Measurements from ENCODE around the gene JOSD2.

The JOSD2 gene

GRCh38 chr19:50459638-50460037 is 51.4 kb downstream of the JOSD2 start:
- H3K4me3 ChIP-seq (ENCODE audit: control insufficient read depth, low read depth, low read length) = no peak overlapping the region
- DNase-seq (ENCODE audit: low read depth) = no peak
- no peak for TF ChIP-seq CTCF (conservative IDR thresholded peaks at IDR 0.05; ENCODE audit: control insufficient read depth, insufficient read depth, low read depth, low read length)

- DNase-seq (ENCODE audit: low read depth) = no peak
- no peak overlapping the region for H3K4me3 ChIP-seq (ENCODE audit: control insufficient read depth, low read depth, low read length)
- TF ChIP-seq CTCF (conservative IDR thresholded peaks at IDR 0.05; ENCODE audit: control insufficient read depth, insufficient read depth, low read depth, low read length) = no peak
Measured at GRCh38 chr19:50459067-50459456, 51.9 kb downstream of the JOSD2 start.

GRCh38 chr19:50458396-50459066 is 52.5 kb downstream of the JOSD2 start:
- peak; percentile 20 for DNase-seq (ENCODE audit: low read depth)
- no peak overlapping the region for H3K4me3 ChIP-seq (ENCODE audit: control insufficient read depth, low read depth, low read length)
- TF ChIP-seq CTCF (conservative IDR thresholded peaks at IDR 0.05; ENCODE audit: control insufficient read depth, insufficient read depth, low read depth, low read length) = no peak

GRCh38 chr19:50457300-50457699 is 53.7 kb downstream of the JOSD2 start:
- no peak for DNase-seq (ENCODE audit: low read depth)
- H3K4me3 ChIP-seq (ENCODE audit: control insufficient read depth, low read depth, low read length) = no peak overlapping the region
- no peak for TF ChIP-seq CTCF (conservative IDR thresholded peaks at IDR 0.05; ENCODE audit: control insufficient read depth, insufficient read depth, low read depth, low read length)

Data from fibroblast of mammary gland (primary cell).